H1 (cell line): Measurements from ENCODE around the gene NDUFA7. TPM values are rescaled to one million over a fixed set of nuclear protein-coding genes. Genes with fewer than 3 reads are reported as not detected.
A peak's percentile ranks its signal among the peaks of the same experiment; 100 is the strongest.

Experiments used
- CTBP2 ChIP-seq: IDR thresholded peaks from 2 replicates; pipeline ENCODE4 v1.7.0; 2011; ENCODE audit warnings: borderline replicate concordance, mild to moderate bottlenecking, moderate library complexity, mixed read lengths, low read length; ENCODE audit not compliant: insufficient read depth, insufficient read length
- CTCF ChIP-seq, 3 experiments: IDR thresholded peaks; 1 replicate in 2 of 3; 2 replicates in 1 of 3; pipeline versions ENCODE4 v1.5.1 to v1.6.1; 2011; ENCODE audit warnings: low read length in 3 of 3, mild to moderate bottlenecking in 3 of 3, inconsistent platforms in 2 of 3, low read depth in 1 of 3, moderate library complexity in 1 of 3; ENCODE audit not compliant: insufficient read depth in 1 of 3; ENCODE audit errors: control extremely low read depth in 1 of 3
- GABPA ChIP-seq: IDR thresholded peaks from 2 replicates; pipeline ENCODE4 v1.6.1; 2011; ENCODE audit warnings: mild to moderate bottlenecking, low read length, moderate library complexity, borderline replicate concordance; ENCODE audit not compliant: insufficient read depth
- KDM5A ChIP-seq: fragments of 200-600 bp; IDR thresholded peaks from 2 replicates; pipeline ENCODE4 v1.7.1; 2012; ENCODE audit warnings: mild to moderate bottlenecking, low read length, inconsistent platforms, mixed read lengths
- PHF8 ChIP-seq: fragments of 200-600 bp; sonication (generic); conservative IDR thresholded peaks from 2 replicates; pipeline ENCODE4 v1.7.1; 2012; ENCODE audit warnings: low read depth, mild to moderate bottlenecking, inconsistent platforms, low read length, moderate library complexity
- POLR2AphosphoS5 ChIP-seq: IDR thresholded peaks from 2 replicates; pipeline ENCODE4 v1.6.1; 2011; ENCODE audit warnings: low read depth, low read length
- USF2 ChIP-seq: IDR thresholded peaks from 2 replicates; pipeline ENCODE4 v1.6.1; 2011; ENCODE audit warnings: low read length, improper control_type of control experiment
- polyA plus RNA-seq, 7 experiments: library from polyadenylated mRNA; depleted of rRNA in 3 of 7; stranded (reverse) in 5 of 7; unstranded in 2 of 7; fragments of >200 nt in 5 of 7; fragments of 200-250 nt in 2 of 7; gene quantifications; 1 replicate in 5 of 7; 2 replicates in 1 of 7; 4 replicates in 1 of 7; pipeline versions ENCODE4 v1.2.1 to v1.2.3, GENCODE V29; 2011 to 2013; ENCODE audit warnings: missing spikeins in 2 of 7, mixed read lengths in 2 of 7
- total RNA-seq: library from RNA; stranded (reverse); fragmentation: NEBNext Ultra II Directional; extraction: Animal tissue kit (Norgen Biotek cat#: 25700); gene quantifications from 2 replicates; pipeline ENCODE4 v1.2.1, GENCODE V29; 2021

The NDUFA7 gene
- total and polyA plus RNA-seq, 2 of the 8 experiments (the other 6 are each of a cell fraction or from before 2014, with no cell fraction given): 54.4 to 286 TPM

- no peak for TF ChIP-seq GABPA
- peak in 1 of 3 experiments; percentile 18; a peak in 1 of 4 replicates for TF ChIP-seq CTCF (IDR thresholded peaks at IDR 0.05; ENCODE audit: control extremely low read depth in 1 of 3, insufficient read depth in 1 of 3, low read depth in 1 of 3, low read length in 3 of 3)
- peak; percentile 96 for TF ChIP-seq KDM5A
- no peak for TF ChIP-seq CTBP2
- TF ChIP-seq USF2: peak; percentile 85
- TF ChIP-seq POLR2AphosphoS5: peak; percentile 80; the same call in 1 of the 2 replicates
- TF ChIP-seq PHF8: peak; percentile 96
These were observed at the start of gene NDUFA7, which contains the start of gene RPS28 (continued) for GRCh38 chr19:8321067-8321985.
